ENCODE data around the gene TSEN54. TPM values are rescaled to one million over a fixed set of nuclear protein-coding genes. Genes with fewer than 3 reads are reported as not detected.

The TSEN54 gene
- total and polyA plus RNA-seq, 4 donors, result 9.1 to 15.1 (median 12.3) TPM

- peaks cover 0 to 3% (median 0%) of the 10 kb centered on the region in 4 donors for H3K36me3 ChIP-seq (ENCODE audit: control insufficient read depth in 4 of 4, insufficient read depth in 3 of 4, low read depth in 1 of 4, low read length in 3 of 4)
- H3K27me3 ChIP-seq (ENCODE audit: control insufficient read depth in 4 of 4, insufficient read depth in 4 of 4, low read length in 3 of 4), result no peaks in the 10 kb centered on the region
- H3K27ac ChIP-seq (ENCODE audit: low read depth in 1 of 2, low read length in 2 of 2), result peak within 1 kb of the TSS; percentile 58 to 71
- 1% methylated on average over 108 of the region's 108 CpGs for WGBS
- H3K4me1 ChIP-seq (ENCODE audit: control insufficient read depth in 4 of 4, insufficient read depth in 4 of 4, low read length in 3 of 4), result peaks cover 6 to 24% (median 16%) of the 10 kb centered on the region in 4 donors
- peak within 1 kb of the TSS; percentile 30 to 45 for H3K9ac ChIP-seq (ENCODE audit: low read depth in 1 of 2, low read length in 2 of 2)
- H3K4me3 ChIP-seq (ENCODE audit: low read depth in 1 of 3, low read length in 3 of 3), result peak within 1 kb of the TSS; percentile 42 to 90 (median 66)
- TF ChIP-seq REST (IDR thresholded peaks at IDR 0.05) (peak; percentile 48), CTCF (IDR thresholded peaks at IDR 0.05; ENCODE audit: low read depth, low read length, missing input control) (peak; percentile 37), MAX (IDR thresholded peaks at IDR 0.05) (no peak), RAD21 (IDR thresholded peaks at IDR 0.05) (peak; percentile 56)
- no peaks in the 10 kb centered on the region for H3K9me3 ChIP-seq (ENCODE audit: control insufficient read depth in 4 of 4, low read length in 3 of 4)
- DNase-seq (ENCODE audit: low spot score), result peak; percentile 80
These were observed 8.9 kb downstream of the TSEN54 start, which contains the start of gene LLGL2 for GRCh38 chr17:75524970-75525805. TSS of gene LLGL2 (plus strand) at chr17:75525697. CDS start at chr17:75543427, 17,730 bp downstream.

- TF ChIP-seq SP1 (IDR thresholded peaks at IDR 0.05) (no peak), TAF1 (conservative IDR thresholded peaks at IDR 0.05) (no peak), HNF4A (conservative IDR thresholded peaks at IDR 0.05) (peak; percentile 10 to 14), RAD21 (IDR thresholded peaks at IDR 0.05) (peak; percentile 5 to 10), RXRA (IDR thresholded peaks at IDR 0.05) (peak in 1 of 2 donors; percentile 6), CTCF (IDR thresholded peaks at IDR 0.05; ENCODE audit: low read depth, low read length, missing input control) (no peak), REST (IDR thresholded peaks at IDR 0.05) (no peak)
- peak overlapping the region; percentile 58 to 71 for H3K27ac ChIP-seq (ENCODE audit: low read depth in 1 of 2, low read length in 2 of 2)
- H3K4me1 ChIP-seq (ENCODE audit: control insufficient read depth in 4 of 4, insufficient read depth in 4 of 4, low read length in 3 of 4), result peaks cover 6 to 24% (median 16%) of the 10 kb centered on the region in 4 donors
- no peaks in the 10 kb centered on the region for H3K9me3 ChIP-seq (ENCODE audit: control insufficient read depth in 4 of 4, low read length in 3 of 4)
- WGBS, result 2% methylated on average over 60 of the region's 60 CpGs
- DNase-seq (ENCODE audit: low spot score), result no peak
- peaks cover 0 to 3% (median 0%) of the 10 kb centered on the region in 4 donors for H3K36me3 ChIP-seq (ENCODE audit: control insufficient read depth in 4 of 4, insufficient read depth in 3 of 4, low read depth in 1 of 4, low read length in 3 of 4)
- H3K27me3 ChIP-seq (ENCODE audit: control insufficient read depth in 4 of 4, insufficient read depth in 4 of 4, low read length in 3 of 4), result no peaks in the 10 kb centered on the region
- H3K4me3 ChIP-seq (ENCODE audit: low read depth in 1 of 3, low read length in 3 of 3), result peak overlapping the region; percentile 42 to 90 (median 66)
- H3K9ac ChIP-seq (ENCODE audit: low read depth in 1 of 2, low read length in 2 of 2), result peak overlapping the region; percentile 30 to 45
These were observed 9.7 kb downstream of the TSEN54 start for GRCh38 chr17:75525806-75526554.
